ENCODE results near the gene RNASEH2A. TPM values are rescaled to one million over a fixed set of nuclear protein-coding genes. Genes with fewer than 3 reads are reported as not detected.

The RNASEH2A gene
- total RNA-seq, 1 experiment from 2014 or later = 72.9 TPM

- TF ChIP-seq NR3C1 (CRISPR knock-in tag; conservative IDR thresholded peaks at IDR 0.05; ENCODE audit: low read depth) = no peak
- no peak for TF ChIP-seq NFATC4 (CRISPR knock-in tag; IDR thresholded peaks at IDR 0.05)
- TF ChIP-seq FOXP1 (CRISPR knock-in tag; IDR thresholded peaks at IDR 0.05; ENCODE audit: borderline replicate concordance) = peak; percentile 18; the same call in 1 of the 2 replicates
Observed at GRCh38 chr19:12757544-12758274, 48.7 kb upstream of the RNASEH2A start (continued).

GRCh38 chr19:12759686-12760085 lies 46.7 kb upstream of the RNASEH2A start:
- no peaks in the 10 kb centered on the region for H3K9me3 Mint-ChIP-seq
- ATAC-seq = no peak
- H3K27ac Mint-ChIP-seq = no peak overlapping the region
- peaks cover 19% of the 10 kb centered on the region for H3K36me3 Mint-ChIP-seq
- H3K4me3 Mint-ChIP-seq = no peak overlapping the region
- CTCF ChIA-PET = interaction anchor here (0.5 to 11.1 kb wide), 20 partner anchors 10 to 1504 kb away, joined by 3 to 341 read pairs (median 8); partner anchors contain the start of genes FBXW9, HOOK2, JUNB and PRDX2
- peaks cover 14% of the 10 kb centered on the region for H3K27me3 Mint-ChIP-seq (ENCODE audit: low read depth)
- POLR2A ChIA-PET = interaction anchor here (1.4 kb wide), 1 partner anchor 37 kb away, joined by 4 read pairs; no protein-coding TSS in a partner anchor
- H3K4me1 Mint-ChIP-seq = peaks cover 2% of the 10 kb centered on the region; the same call in 1 of the 2 replicates
- no peak for DNase-seq (ENCODE audit: low spot score)
- TF ChIP-seq ZNF121 (CRISPR knock-in tag; IDR thresholded peaks at IDR 0.05) (no peak), SMAD4 (CRISPR knock-in tag; IDR thresholded peaks at IDR 0.05) (no peak), ZNF232 (CRISPR knock-in tag; IDR thresholded peaks at IDR 0.05) (no peak), NFE2L1 (CRISPR knock-in tag; IDR thresholded peaks at IDR 0.05) (no peak), IRF1 (CRISPR knock-in tag; IDR thresholded peaks at IDR 0.05) (no peak), NFATC4 (CRISPR knock-in tag; IDR thresholded peaks at IDR 0.05) (no peak), STAT6 (CRISPR knock-in tag; conservative IDR thresholded peaks at IDR 0.05; ENCODE audit: low read depth) (no peak), NR2C2 (CRISPR knock-in tag; IDR thresholded peaks at IDR 0.05) (no peak), ZNF263 (CRISPR knock-in tag; IDR thresholded peaks at IDR 0.05; ENCODE audit: low read depth) (no peak)
- TF ChIP-seq, protein P1, sequence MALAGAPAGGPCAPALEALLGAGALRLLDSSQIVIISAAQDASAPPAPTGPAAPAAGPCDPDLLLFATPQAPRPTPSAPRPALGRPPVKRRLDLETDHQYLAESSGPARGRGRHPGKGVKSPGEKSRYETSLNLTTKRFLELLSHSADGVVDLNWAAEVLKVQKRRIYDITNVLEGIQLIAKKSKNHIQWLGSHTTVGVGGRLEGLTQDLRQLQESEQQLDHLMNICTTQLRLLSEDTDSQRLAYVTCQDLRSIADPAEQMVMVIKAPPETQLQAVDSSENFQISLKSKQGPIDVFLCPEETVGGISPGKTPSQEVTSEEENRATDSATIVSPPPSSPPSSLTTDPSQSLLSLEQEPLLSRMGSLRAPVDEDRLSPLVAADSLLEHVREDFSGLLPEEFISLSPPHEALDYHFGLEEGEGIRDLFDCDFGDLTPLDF (CRISPR knock-in tag; IDR thresholded peaks at IDR 0.05) = no peak

- ChIA-PET POLR2A (no interaction called here), CTCF (interaction anchor here (1.4 to 11.1 kb wide), 3 partner anchors 13 to 85 kb away, joined by 4 to 341 read pairs (median 97); partner anchors contain the start of genes HOOK2, JUNB, PRDX2 and THSD8)
- Mint-ChIP-seq H3K9me3 (no peaks in the 10 kb centered on the region), H3K27ac (no peak overlapping the region), H3K36me3 (peaks cover 27% of the 10 kb centered on the region), H3K4me3 (no peak overlapping the region), H3K4me1 (peaks cover 5% of the 10 kb centered on the region; the same call in 1 of the 2 replicates), H3K27me3 (ENCODE audit: low read depth) (no peaks in the 10 kb centered on the region; the same call in 1 of the 2 replicates)
- DNase-seq (ENCODE audit: low spot score) (no peak), ATAC-seq (no peak)
- TF ChIP-seq CREM (CRISPR knock-in tag; IDR thresholded peaks at IDR 0.05) = no peak
- no peak for TF ChIP-seq ZNF219 (CRISPR knock-in tag; IDR thresholded peaks at IDR 0.05; ENCODE audit: borderline replicate concordance)
- no peak for TF ChIP-seq CDX4 (CRISPR knock-in tag; IDR thresholded peaks at IDR 0.05; ENCODE audit: borderline replicate concordance)
- TF ChIP-seq FOXP1 (CRISPR knock-in tag; IDR thresholded peaks at IDR 0.05; ENCODE audit: borderline replicate concordance) = no peak
- TF ChIP-seq STAT6 (CRISPR knock-in tag; conservative IDR thresholded peaks at IDR 0.05; ENCODE audit: low read depth) = no peak
- TF ChIP-seq, protein P2, sequence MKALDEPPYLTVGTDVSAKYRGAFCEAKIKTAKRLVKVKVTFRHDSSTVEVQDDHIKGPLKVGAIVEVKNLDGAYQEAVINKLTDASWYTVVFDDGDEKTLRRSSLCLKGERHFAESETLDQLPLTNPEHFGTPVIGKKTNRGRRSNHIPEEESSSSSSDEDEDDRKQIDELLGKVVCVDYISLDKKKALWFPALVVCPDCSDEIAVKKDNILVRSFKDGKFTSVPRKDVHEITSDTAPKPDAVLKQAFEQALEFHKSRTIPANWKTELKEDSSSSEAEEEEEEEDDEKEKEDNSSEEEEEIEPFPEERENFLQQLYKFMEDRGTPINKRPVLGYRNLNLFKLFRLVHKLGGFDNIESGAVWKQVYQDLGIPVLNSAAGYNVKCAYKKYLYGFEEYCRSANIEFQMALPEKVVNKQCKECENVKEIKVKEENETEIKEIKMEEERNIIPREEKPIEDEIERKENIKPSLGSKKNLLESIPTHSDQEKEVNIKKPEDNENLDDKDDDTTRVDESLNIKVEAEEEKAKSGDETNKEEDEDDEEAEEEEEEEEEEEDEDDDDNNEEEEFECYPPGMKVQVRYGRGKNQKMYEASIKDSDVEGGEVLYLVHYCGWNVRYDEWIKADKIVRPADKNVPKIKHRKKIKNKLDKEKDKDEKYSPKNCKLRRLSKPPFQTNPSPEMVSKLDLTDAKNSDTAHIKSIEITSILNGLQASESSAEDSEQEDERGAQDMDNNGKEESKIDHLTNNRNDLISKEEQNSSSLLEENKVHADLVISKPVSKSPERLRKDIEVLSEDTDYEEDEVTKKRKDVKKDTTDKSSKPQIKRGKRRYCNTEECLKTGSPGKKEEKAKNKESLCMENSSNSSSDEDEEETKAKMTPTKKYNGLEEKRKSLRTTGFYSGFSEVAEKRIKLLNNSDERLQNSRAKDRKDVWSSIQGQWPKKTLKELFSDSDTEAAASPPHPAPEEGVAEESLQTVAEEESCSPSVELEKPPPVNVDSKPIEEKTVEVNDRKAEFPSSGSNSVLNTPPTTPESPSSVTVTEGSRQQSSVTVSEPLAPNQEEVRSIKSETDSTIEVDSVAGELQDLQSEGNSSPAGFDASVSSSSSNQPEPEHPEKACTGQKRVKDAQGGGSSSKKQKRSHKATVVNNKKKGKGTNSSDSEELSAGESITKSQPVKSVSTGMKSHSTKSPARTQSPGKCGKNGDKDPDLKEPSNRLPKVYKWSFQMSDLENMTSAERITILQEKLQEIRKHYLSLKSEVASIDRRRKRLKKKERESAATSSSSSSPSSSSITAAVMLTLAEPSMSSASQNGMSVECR (CRISPR knock-in tag; IDR thresholded peaks at IDR 0.05; ENCODE audit: borderline replicate concordance) = no peak
- no peak for TF ChIP-seq SMAD4 (CRISPR knock-in tag; IDR thresholded peaks at IDR 0.05)
- TF ChIP-seq TEAD1 (CRISPR knock-in tag; IDR thresholded peaks at IDR 0.05) = no peak
Observed at GRCh38 chr19:12763100-12763499, 43.3 kb upstream of the RNASEH2A start.
